Measurements from ENCODE around the gene C14orf93. TPM values are rescaled to one million over a fixed set of nuclear protein-coding genes. Genes with fewer than 3 reads are reported as not detected.

The C14orf93 gene
- total and polyA plus RNA-seq, 2 experiments from 2014 or later, result 6.7 to 26.3 TPM

- Histone ChIP-seq H3K9me3 (ENCODE audit: low read depth) (no peaks in the 10 kb centered on the region), H3K36me3 (no peaks in the 10 kb centered on the region), H3K4me3 (no peak within 1 kb of the TSS), H3K27me3 (no peaks in the 10 kb centered on the region), H3K27ac (no peak within 1 kb of the TSS), H3K4me1 (ENCODE audit: low read depth) (no peaks in the 10 kb centered on the region)
- no peak for DNase-seq (ENCODE audit: low read depth in 1 of 2, low spot score in 1 of 2)
- TF ChIP-seq CTCF (IDR thresholded peaks at IDR 0.05; ENCODE audit: low read depth, low read length), result no peak
Observed at GRCh38 chr14:23042162-23042965, 32.4 kb upstream of the C14orf93 start, which contains the start of gene PSMB11. TSS of gene PSMB11 (plus strand) at chr14:23042212. CDS start at chr14:23042226, 14 bp downstream.

DNA sequence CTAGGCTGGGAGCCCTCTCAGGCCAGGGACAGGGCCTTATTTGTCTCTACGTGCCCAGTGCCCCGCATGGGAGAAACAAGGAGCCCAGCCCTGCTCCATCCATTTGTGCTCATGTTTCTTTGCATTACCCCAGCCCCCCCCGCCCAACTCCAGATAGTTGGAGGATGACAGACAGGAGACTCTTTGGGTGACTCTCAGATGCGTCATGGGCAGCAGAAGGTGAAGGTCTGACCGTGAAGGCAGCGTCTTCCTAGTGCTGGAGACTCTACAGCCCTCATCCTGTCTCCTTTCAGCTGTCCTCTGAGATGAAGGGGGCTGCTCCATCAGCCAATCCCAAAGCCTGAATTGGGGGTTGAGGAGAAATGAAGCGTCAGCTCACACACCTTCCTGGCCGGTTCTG is 31.8 kb upstream of the C14orf93 start:
- no peak for TF ChIP-seq CTCF (IDR thresholded peaks at IDR 0.05; ENCODE audit: low read depth, low read length)
- Histone ChIP-seq H3K4me3 (no peak overlapping the region), H3K27me3 (no peaks in the 10 kb centered on the region), H3K4me1 (ENCODE audit: low read depth) (no peaks in the 10 kb centered on the region), H3K27ac (no peak overlapping the region), H3K9me3 (ENCODE audit: low read depth) (no peaks in the 10 kb centered on the region), H3K36me3 (no peaks in the 10 kb centered on the region)
- DNase-seq (ENCODE audit: low read depth in 1 of 2, low spot score in 1 of 2), result no peak

GRCh38 chr14:23040100-23040499 is 30.2 kb upstream of the C14orf93 start:
- Histone ChIP-seq H3K4me1 (ENCODE audit: low read depth) (peaks cover 4% of the 10 kb centered on the region), H3K4me3 (no peak overlapping the region), H3K27me3 (no peaks in the 10 kb centered on the region)

DNA sequence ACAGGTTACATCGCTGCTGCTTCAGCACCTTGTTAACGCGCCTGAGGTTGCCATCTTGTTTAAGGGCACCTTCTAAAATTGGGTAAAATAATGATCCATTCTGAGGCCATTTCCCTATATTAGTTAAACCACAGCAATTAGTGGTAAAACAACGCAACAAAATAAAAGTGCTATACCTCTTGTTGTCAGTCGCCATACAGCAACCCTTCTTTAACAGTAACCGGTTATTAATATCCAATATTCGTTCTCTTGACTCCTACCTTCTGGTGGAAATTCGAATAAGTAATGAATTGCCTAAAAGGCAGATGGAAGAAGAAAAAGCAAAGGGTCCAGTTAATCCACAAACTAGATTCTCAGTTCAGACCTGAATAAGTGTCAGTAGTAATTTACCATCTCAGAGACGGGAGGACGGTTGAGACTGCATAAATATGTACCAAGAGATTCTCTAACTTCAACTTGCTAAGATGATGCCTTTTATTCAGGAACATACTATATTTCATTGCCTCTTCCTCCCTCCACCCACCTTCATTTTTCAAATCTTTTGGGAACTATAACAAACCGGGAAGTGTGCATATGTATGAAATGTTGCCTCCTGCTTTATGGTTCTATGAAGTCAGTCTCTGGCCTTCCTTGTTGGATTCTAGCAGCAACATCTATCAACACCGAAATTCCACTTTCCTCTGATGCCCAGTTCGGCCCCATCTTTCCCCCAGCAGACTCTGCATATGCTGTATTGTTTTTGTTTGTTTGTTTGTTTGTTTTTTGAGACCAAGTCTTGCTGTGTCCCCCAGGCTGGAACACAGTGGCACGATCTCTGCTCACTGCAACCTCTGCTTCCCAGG is 25.6 kb upstream of the C14orf93 start:
- H3K4me3 ChIP-seq, result peak overlapping the region; percentile 80
- peaks cover 20% of the 10 kb centered on the region for H3K36me3 ChIP-seq
- H3K27me3 ChIP-seq, result no peaks in the 10 kb centered on the region
- H3K9me3 ChIP-seq (ENCODE audit: low read depth), result no peaks in the 10 kb centered on the region
- peak overlapping the region; percentile 97 for H3K27ac ChIP-seq
- no peak for TF ChIP-seq CTCF (IDR thresholded peaks at IDR 0.05; ENCODE audit: low read depth, low read length)
- DNase-seq (ENCODE audit: low read depth in 1 of 2, low spot score in 1 of 2), result no peak
- H3K4me1 ChIP-seq (ENCODE audit: low read depth), result peaks cover 8% of the 10 kb centered on the region

More at GRCh38 chr14:23040100-23040499, 30.2 kb upstream of the C14orf93 start:
- no peak for DNase-seq (ENCODE audit: low read depth in 1 of 2, low spot score in 1 of 2)
- Histone ChIP-seq H3K9me3 (ENCODE audit: low read depth) (no peaks in the 10 kb centered on the region), H3K36me3 (no peaks in the 10 kb centered on the region), H3K27ac (no peak overlapping the region)
- no peak for TF ChIP-seq CTCF (IDR thresholded peaks at IDR 0.05; ENCODE audit: low read depth, low read length)

DNA sequence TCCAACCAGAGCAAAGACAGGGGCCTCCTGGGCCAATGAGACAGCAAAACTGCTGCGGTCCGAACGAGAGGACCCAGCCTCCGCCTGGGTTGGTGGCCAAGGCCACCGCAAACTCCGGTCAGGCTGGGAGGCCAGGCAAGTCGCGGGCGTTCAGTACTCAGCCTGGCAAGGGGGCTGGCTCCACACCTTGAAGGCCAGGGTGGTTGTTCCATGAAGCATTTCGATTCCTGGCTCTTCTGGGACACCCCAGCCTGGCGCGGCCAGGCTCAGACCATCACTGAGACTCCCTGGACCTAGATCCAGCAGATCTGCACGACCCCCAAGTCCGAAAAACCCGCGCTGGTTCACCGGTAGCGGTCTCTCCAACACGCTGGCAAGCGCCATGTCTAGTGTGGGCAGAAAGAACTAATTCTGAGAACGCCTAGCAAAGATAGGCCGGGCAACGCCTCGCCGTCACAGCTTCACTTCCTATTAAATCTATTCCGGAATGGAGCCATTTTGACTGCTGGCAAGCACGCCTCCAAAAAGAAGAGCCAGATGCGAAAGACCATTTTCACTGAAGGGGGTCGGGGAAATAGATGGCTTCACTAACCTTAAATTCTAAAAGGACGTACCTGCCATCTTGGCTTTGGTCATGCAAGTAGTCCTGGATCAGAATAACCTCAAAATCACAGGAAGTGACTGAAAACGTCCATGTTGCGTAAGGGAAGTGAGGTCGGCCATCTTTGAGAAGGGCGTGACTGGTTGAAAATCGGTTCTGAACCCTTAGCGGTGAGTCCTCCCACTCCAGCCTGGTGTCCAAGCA is 24.8 kb upstream of the C14orf93 start, which contains the start of gene PSMB5:
Gene PSMB5, minus strand, starts transcription at position 403 of the 805 bp plus-strand sequence. Its CDS starts 19 bp downstream, at position 384.
- Histone ChIP-seq H3K27ac (peak within 1 kb of the TSS; percentile 97), H3K9me3 (ENCODE audit: low read depth) (no peaks in the 10 kb centered on the region), H3K4me3 (peak within 1 kb of the TSS; percentile 80), H3K36me3 (peaks cover 23% of the 10 kb centered on the region), H3K4me1 (ENCODE audit: low read depth) (peaks cover 8% of the 10 kb centered on the region), H3K27me3 (no peaks in the 10 kb centered on the region)
- peak; percentile 95 to 96 for DNase-seq (ENCODE audit: low read depth in 1 of 2, low spot score in 1 of 2)
- no peak for TF ChIP-seq CTCF (IDR thresholded peaks at IDR 0.05; ENCODE audit: low read depth, low read length)
